ENCODE results near the gene PCDHAC2. TPM values are rescaled to one million over a fixed set of nuclear protein-coding genes. Genes with fewer than 3 reads are reported as not detected.

Gene PCDHAC2
- total and polyA plus RNA-seq, 2 of the 4 experiments (the other 2 are of a cell fraction): not detected

- Histone ChIP-seq H3K23ac (ENCODE audit: low read depth, low read length) (no peak overlapping the region), H3K9me1 (ENCODE audit: insufficient read depth, low read length) (no peaks in the 10 kb centered on the region), H3K79me1 (ENCODE audit: low read depth in 1 of 2, low read length in 2 of 2) (no peaks in the 10 kb centered on the region), H2BK5ac (ENCODE audit: low read depth, low read length, poor library complexity, severe bottlenecking) (no peak overlapping the region), H3K27me3 (ENCODE audit: control insufficient read depth, insufficient read depth, low read length) (no peaks in the 10 kb centered on the region), H2AK9ac (replicated peaks; ENCODE audit: low read depth, low read length, poor library complexity) (no peak overlapping the region), H2AK5ac (ENCODE audit: low read depth, low read length) (no peak overlapping the region), H3K9me3 (ENCODE audit: control insufficient read depth, insufficient read depth, low read length) (peaks cover 18% of the 10 kb centered on the region), H3K4me1 (ENCODE audit: control insufficient read depth, insufficient read depth, low read length) (no peaks in the 10 kb centered on the region), H3K36me3 (ENCODE audit: control insufficient read depth, insufficient read depth, low read length) (no peaks in the 10 kb centered on the region), H4K8ac (ENCODE audit: low read depth in 2 of 2, low read length in 2 of 2) (no peak overlapping the region), H2AFZ (replicated peaks; ENCODE audit: low read length, poor library complexity) (no peak overlapping the region), H3K27ac (ENCODE audit: insufficient read depth, low read length) (no peak overlapping the region), H4K20me1 (ENCODE audit: insufficient read depth, low read length) (no peaks in the 10 kb centered on the region), H3K9ac (ENCODE audit: low read depth, low read length) (no peak overlapping the region), H3K4me3 (ENCODE audit: insufficient read depth, low read depth, low read length) (no peak overlapping the region), H3K18ac (ENCODE audit: low read depth, low read length) (no peak overlapping the region), H3K4ac (ENCODE audit: low read depth, low read length) (no peak overlapping the region), H3K56ac (ENCODE audit: extremely low read depth, insufficient read depth, low read length) (no peak overlapping the region), H4K5ac (ENCODE audit: low read depth, low read length) (no peak overlapping the region), H3K14ac (replicated peaks; ENCODE audit: low read depth, low read length) (no peak overlapping the region), H3K4me2 (ENCODE audit: low read depth, low read length) (no peak overlapping the region), H2BK15ac (ENCODE audit: low read depth, low read length) (no peak overlapping the region), H4K91ac (ENCODE audit: insufficient read depth, low read depth, low read length) (no peak overlapping the region), H2BK20ac (ENCODE audit: low read depth, low read length) (no peak overlapping the region), H2BK120ac (ENCODE audit: low read depth, low read length) (no peak overlapping the region)
- ChIA-PET POLR2A (ENCODE audit: unreplicated experiment) (no interaction called here), CTCF (no interaction called here)
- 18% methylated on average over 5 of the region's 19 CpGs; no CpG with 5 or more reads in 1 of the 2 experiments for WGBS, 2 experiments (ENCODE audit: extremely low coverage in 2 of 2, insufficient read length in 1 of 2)
- no peak for DNase-seq
- no peak for ATAC-seq (ENCODE audit: low read depth)
- intact Hi-C loops (cut with micrococcal nuclease): no loop called here
- in situ Hi-C loops (cut with MboI; ENCODE audit: low sequenced_read_pairs): no loop called here
- TF ChIP-seq BHLHE40 (IDR thresholded peaks at IDR 0.05; ENCODE audit: low read depth, low read length): no peak
- no peak for TF ChIP-seq POLR2A (IDR thresholded peaks at IDR 0.05; ENCODE audit: low read depth, low read length)
- TF ChIP-seq SMC3 (IDR thresholded peaks at IDR 0.05; ENCODE audit: low read depth, low read length): no peak
- no peak for TF ChIP-seq MXI1 (IDR thresholded peaks at IDR 0.05; ENCODE audit: borderline replicate concordance, low read depth, low read length)
- no peak for TF ChIP-seq RFX5 (IDR thresholded peaks at IDR 0.05; ENCODE audit: low read depth, low read length)
- no peak for TF ChIP-seq CEBPB (IDR thresholded peaks at IDR 0.05; ENCODE audit: low read depth, low read length)
- TF ChIP-seq RAD21 (IDR thresholded peaks at IDR 0.05; ENCODE audit: low read length): no peak
- TF ChIP-seq NFE2L2 (IDR thresholded peaks at IDR 0.05; ENCODE audit: low read depth, low read length): no peak
- TF ChIP-seq USF2 (IDR thresholded peaks at IDR 0.05; ENCODE audit: low read depth, low read length): no peak
- BruUV-seq (replicated peaks): no TSS peak
- dilution Hi-C loops (cut with HindIII; ENCODE audit: low sequenced_read_pairs, unreplicated experiment): no loop called here
These were observed 35.7 kb downstream of the PCDHAC2 start for GRCh38 chr5:141001844-141002604.

All from IMR-90 (cell line).